CD4-positive, alpha-beta T cell treated with Interleukin-15 for 4 hours (primary cell): ENCODE data around the gene RBMS3.

Experiments used
- DNase-seq: peaks from one replicate; pipeline ENCODE4 v3.0.0-alpha.2; 2020; ENCODE audit warnings: low spot score

Gene RBMS3

DNA sequence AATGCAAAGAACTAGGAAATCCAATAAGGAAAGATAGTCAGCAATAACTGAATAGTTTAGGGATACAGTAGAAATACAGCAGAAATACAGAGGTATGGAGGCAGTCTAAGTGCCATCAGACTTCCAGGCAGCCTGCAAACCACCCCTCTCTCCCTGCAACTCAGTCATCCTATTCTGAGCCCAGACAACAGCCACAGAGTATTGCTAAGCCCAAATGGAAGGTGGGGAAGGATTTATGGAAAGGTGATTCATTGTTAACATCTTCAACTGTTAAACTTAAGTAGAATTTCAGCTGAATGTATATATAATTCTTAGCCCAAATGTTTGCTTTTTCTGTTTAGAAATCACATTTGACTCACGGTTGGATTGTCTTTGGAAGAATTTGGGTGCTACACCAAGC lies 300.4 kb downstream of the RBMS3 start:
- DNase-seq: no peak

- DNase-seq: no peak
These were observed 301.4 kb downstream of the RBMS3 start for GRCh38 chr3:29582273-29582672.

- no peak for DNase-seq
These were observed 303.0 kb downstream of the RBMS3 start for GRCh38 chr3:29583861-29584260.

DNA sequence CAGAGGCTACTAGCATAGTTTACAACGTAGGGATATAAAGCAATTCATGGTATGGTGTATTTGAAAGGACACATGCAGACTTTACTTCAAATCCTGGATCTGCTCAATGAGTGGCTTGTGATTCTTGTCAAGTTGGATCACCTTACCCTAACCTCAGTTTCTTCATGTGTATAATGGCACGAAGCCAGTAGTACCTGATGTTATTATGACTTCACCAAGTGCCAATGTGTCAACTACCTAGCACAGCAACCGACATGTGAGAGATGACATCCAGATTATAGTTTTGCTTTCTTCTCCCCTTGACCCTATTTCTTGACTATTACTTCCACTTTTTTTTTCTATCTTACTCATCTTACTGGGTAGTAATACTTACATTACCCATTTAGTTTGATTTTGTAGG lies 304.5 kb downstream of the RBMS3 start:
- DNase-seq: no peak

DNA sequence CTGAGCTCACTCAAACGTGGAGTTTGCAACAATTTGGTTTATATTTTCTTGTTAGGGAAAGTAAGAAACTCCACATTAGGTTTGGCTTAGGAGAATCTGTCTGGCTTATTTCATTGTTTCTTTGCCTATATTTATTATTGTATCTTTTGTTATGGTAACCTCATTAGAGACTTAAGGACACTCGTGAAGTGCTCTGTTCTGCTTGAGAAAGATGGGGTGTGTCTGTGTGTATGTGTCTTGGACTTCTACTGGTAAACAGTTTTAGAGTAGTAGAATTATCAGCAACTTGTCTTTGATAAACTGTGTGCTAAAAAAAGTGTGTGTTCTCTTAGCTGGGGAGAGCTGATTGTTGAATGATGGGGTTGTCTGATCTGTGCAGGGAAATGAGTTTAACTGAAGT lies 306.5 kb downstream of the RBMS3 start:
- DNase-seq: no peak

DNA sequence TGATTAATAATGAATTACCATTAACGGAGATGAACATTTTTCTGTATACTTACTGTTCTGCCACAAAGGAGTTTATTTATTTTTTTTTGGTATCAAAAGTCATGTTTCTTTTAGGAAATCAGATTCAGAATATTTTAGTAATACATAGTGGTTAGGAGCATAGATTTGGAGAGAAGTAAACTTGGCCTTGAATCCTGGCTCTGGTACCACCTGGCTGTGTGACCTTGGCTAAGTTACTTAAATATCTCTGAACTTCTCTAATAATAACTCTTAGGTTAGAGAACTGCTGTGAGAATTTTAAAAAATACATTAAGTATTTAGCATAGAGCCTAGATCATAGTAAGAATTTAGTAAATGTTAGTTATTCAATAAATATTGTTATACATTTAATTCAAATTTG lies 309.1 kb downstream of the RBMS3 start:
- DNase-seq: no peak

DNA sequence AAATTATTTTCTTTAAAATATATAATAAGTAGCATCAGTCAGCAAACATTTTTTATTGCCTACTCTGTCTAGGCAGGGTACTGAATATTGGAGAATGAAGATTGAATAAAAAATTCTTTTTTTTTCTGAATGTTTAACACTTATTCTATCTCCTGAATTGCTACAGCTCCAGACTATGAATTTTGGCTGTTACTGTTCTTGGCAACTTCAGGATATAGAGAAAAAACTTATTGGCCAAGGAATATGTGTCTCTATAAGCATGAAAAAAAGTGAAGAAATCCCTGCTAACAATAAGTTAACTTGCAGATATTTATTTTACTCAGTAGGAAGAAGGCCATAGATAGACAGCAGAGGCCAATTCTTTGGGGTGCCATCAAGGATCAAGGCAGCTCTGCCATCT lies 309.6 kb downstream of the RBMS3 start:
- no peak for DNase-seq

DNA sequence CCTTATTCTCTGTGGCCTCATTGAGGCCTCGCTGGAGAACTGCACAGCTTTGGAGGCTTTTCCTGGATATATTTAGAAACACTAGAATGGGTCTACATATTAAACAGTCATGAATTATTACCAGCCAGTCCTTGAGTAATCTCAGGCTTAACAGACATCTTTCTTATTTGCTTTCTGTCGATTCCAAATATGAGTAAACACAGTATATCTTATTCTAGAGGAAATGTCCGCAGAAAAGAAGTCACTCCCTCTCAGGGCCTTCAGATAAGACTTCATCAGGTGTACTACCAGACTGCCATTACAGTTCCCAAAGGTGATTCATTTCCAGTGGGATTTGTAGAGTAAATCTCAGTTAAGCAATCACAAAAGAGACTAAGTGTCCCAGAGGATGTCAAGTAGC lies 310.7 kb downstream of the RBMS3 start:
- no peak for DNase-seq

- no peak for DNase-seq
These were observed 312.9 kb downstream of the RBMS3 start for GRCh38 chr3:29593802-29594201.

DNA sequence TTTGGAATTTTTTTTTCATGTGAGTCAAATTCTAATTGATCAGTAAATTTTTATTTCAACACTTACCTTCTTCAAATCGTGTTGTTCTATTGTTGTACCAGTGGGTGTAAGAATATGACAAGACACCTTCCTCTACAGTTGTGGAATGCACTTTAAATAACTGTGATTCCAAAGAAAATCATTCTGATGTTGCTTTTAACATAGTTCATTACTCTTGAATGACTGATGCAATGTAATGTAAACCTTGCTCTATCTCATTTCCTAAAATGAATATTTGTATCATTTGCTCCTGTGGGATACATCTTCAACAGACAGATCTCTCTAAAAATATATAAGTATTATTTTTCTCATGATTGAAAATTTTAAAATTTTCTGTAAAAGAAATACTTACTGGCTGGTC lies 313.4 kb downstream of the RBMS3 start:
- DNase-seq: no peak

GRCh38 chr3:29597376-29598008 lies 316.6 kb downstream of the RBMS3 start:
- DNase-seq: no peak

GRCh38 chr3:29601861-29602585 lies 321.2 kb downstream of the RBMS3 start:
- DNase-seq: no peak

DNA sequence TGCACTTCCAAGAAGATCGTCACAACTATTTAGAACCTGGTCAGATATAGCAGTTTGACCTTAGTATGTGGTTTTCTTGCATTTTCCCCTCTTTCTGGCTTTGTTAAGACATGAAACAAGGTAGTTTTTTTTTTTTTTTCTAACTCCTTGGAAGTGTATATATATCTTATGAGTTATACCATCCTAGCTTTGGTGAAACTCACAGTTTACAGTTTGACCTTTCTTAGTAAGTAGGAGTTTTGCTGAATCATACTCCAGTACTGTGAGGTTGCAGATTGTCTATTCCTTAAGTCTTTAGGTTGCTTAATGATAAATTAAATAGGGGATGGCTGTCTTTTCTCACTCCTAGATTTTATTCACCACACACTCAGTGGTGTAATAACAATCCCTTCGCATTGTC lies 325.0 kb downstream of the RBMS3 start:
- no peak for DNase-seq

DNA sequence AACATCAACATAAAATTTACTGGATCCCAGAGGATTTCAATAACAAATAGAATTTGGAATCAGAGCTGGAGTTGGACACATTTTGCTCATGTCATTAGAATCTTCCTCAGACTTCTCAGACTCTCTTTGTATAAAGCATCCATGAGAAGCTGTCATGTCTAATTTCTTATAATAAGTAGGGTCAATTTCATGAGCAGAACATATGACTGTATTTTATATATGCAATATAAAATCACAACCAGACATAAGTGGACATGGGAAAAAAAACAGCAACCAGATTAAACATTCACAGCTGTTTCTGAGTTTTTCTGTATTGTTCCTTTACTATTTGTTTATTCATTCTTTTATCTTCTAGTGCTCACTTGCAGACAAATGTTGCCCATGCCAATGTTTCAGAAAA lies 325.5 kb downstream of the RBMS3 start:
- DNase-seq: no peak

DNA sequence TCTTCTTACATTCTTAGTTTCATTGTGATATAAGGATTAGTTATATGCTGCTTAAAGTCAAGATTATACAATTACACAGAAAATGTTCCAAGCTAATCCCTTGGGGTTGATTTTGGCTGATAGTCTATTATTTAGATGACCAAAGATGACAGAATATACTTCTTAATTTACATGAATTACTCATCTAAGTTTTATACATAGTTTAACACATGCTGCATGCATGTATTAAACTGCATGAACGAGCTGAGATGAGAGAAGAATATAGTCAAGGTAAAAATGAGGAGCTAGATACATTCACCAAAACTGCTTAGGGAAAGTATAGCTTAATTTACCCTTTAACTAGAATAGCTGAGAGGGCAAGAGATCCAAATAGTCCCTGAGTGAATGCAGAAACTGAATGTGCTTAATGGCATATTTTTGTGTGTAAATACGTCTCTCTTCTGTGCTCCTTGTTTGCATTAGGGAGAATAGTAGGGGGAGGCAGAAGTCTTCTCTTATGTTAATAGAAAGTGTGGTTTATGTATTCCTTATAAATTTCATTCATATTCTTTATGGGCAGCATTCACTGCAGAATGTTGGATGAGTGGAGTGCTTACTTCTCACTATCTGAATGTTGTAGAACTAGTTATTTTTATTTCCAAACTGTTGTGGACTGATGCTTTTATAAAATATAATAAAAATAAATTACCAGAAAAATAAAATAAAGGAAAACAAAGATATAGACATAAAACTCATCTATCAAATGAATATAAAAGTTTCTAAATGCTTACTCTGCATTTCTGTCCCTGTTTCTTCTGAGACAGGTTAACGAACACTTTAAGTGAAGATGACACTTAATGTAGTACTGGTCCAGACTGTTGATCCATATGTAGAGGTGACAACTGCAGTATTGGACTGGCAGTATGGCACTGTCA lies 327.8 kb downstream of the RBMS3 start:
- no peak for DNase-seq

DNA sequence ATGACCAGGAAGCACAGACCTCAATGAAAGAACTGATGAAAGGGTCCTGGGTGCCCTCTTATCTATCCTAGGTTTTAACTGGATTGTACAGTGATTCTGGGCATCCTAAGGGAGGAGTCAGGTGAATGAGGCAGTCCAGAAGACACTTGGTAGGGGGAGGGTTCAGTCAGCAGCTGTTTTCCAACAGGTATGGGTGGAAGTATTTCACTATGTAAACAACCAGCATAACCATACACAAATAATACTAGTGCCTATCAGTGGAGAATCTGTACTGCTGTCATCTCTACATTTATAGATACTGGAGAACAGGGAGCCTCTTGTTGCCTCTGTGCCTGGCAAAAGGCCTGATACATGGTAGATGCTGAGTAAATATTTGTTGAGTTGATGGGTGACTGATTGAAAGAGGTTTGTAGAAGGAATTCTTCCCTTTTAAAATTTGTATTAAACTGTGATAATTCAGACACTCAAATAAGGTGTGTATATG lies 328.5 kb downstream of the RBMS3 start:
- no peak for DNase-seq

- DNase-seq: no peak
These were observed 329.9 kb downstream of the RBMS3 start for GRCh38 chr3:29610781-29611180.

- DNase-seq: no peak
These were observed 330.4 kb downstream of the RBMS3 start for GRCh38 chr3:29611252-29611651.

- no peak for DNase-seq
These were observed 331.7 kb downstream of the RBMS3 start for GRCh38 chr3:29612536-29612935.

DNA sequence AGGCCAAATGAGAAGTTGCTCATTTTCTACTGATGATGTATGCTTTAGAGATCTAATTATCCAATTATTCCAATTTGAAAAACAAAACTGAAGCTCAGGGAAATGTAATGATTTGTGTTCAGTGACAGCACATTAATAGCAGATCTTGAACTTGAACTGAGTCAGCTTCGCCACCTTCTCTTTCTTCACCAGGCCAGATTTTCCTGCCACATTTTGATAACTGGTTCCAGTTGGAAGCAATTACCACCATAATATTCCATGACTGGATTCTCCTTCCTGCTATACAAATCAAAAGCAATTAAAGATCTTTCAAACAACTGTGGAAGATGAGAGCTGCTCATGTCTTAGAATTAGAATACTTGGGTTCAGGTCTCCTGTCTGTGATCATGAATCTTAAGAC lies 334.1 kb downstream of the RBMS3 start:
- no peak for DNase-seq

DNA sequence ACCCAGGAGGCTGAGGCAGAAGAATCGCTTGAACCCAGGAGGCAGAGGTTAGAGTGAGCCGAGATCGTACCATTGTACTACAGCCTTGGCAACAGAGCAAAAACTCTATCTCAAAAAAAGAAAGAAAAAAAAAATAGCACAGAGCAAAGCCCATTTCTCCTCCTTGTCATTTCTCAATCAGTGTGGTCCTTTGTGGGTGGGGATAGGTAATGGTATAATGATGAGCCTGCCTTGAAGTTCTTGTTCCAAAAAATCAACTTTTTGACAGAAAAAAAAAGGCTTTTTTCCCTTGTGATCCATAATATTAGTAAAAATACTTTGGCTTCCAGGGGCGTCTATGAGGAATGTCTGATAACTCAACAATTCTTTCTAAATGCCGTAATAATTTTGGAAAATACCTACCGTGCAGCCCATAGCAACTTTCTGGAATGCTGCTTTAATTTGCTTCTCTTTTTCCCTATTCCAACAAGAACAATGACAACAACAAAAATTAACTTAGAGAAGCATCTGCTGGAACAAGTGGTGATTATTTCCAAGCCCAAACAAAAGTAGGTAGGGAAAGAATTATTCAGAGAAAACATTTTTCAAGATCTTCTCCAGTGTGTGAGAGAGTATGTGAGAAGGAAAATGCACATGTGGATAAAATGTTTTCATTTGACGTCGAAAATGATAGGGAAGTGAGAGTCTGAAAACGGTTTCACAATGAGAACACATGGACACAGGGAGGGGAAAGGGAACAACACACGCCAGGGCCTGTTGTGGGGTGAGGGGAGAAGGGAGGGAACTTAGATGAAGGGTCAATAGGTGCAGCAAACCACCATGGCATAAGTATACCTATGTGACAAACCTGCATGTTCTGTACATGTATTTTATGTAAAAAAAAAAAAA lies 337.8 kb downstream of the RBMS3 start:
- DNase-seq: no peak

DNA sequence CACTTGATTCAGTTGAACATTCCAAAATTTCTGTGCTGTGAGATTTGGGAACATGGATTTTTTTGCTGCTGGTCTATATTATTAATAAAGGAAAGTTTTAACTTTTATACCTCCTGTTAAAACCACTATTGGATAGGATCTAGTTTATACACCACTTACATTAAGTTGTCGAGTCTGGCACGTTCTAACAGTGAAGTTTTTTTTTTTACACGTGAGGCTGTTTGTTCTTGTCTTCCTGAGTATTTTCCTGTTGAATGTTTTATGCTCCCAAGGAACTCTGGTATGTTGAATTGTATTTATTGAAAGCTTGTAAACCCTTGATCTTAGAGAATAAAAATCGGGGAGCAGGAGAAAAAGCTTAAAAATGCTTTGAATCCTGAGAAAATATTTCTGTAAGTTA lies 338.8 kb downstream of the RBMS3 start:
- no peak for DNase-seq
